GM21825 (cell line): ENCODE measurements around the gene LTBP3.

Experiments
- ATAC-seq: cut with Tn5 transposase; IDR thresholded peaks from one replicate; pipeline ENCODE4 v1.9.1; 2021; ENCODE audit warnings: mild to moderate bottlenecking, moderate library complexity; ENCODE audit not compliant: unreplicated experiment

The LTBP3 gene

DNA sequence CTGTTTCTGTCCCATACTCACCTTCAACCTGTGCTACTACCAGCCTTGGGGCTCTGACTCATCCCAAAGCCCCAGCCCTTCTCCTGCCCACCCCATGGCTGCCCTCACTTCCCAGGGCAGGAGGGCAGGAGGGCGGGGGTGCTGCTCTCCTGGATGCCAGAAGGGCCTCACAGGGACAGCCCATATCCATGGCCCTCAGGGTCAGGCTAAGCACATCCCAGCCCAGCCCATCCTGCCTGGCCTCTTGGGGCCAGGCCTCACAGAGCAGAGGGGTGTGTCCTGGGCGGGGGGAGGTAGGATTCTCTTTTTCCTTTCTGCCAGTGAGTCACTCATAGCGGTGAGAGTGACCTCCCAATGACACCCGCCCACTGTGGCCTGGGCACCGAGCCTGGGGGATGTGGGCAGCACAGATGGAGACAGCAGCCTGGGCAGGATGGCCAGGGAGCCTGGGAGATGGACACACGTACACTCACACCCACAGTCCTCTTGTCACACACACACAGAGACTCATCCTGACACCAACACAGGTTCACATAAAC lies 2.4 kb downstream of the LTBP3 start:
- no peak for ATAC-seq

DNA sequence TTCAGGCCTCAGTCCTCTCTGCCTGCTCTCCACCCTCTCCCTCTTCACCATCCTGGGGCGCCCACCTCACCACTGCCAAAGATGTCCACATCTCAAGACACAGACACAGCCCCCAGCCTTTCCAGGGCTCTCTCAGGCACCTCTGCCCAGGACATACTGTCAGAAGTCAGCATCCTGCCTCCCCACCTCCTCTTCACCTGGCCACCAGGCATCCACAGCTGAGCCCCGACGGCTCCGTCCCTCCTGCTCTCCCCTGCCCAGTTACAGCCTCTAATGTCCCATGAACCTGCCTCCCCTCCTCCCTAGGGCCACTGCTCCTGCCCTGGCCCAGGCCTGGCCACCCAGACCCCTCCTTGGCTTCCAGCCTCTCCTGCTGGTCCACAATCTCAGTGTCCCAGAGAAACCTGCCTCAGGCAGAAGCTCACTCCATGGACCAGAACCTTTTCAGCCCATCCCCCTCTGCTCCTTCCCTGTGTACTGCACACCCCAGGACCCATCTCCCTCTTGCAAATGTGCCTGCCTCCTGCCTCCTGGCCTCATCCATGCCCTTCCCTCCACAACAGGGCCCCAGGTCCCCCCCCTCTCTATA lies 3.2 kb downstream of the LTBP3 start:
- ATAC-seq = no peak

DNA sequence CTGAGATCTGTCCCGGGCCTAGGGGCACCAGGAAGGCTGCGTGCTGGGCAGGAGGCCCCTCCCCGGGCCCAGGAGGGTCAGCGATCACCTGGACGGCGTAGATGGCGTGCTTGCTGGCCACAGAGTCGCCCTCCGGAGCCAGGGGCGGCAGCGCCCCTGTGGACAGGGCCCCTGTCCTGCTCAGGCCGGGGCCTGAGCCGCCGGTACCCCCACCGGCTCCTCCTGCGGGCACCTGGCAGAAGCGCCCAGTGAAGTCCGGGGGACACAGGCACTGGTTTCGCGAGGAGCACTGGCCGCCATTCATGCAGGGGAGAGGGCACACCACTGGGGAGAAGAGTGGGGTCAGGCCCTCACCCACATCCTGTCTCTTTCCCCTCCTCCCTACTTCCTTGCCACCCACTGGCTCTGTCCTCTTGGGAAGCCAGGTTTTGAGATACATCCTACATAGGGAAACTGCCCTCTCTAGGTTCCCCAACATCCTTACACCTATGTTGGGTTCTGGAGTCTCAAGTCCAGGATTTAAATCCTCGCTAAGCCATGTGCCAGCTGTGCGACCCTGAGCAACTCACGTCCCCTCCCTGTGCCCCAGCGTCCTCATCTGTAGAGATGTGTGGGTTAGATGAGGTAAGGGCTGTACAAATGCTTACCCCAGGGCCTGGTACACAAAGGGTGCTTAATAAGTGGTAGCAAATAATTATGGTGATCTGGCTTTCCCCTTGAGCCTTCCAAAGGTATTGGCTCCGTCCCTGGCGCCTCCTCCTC lies 3.9 kb downstream of the LTBP3 start:
- ATAC-seq = no peak

DNA sequence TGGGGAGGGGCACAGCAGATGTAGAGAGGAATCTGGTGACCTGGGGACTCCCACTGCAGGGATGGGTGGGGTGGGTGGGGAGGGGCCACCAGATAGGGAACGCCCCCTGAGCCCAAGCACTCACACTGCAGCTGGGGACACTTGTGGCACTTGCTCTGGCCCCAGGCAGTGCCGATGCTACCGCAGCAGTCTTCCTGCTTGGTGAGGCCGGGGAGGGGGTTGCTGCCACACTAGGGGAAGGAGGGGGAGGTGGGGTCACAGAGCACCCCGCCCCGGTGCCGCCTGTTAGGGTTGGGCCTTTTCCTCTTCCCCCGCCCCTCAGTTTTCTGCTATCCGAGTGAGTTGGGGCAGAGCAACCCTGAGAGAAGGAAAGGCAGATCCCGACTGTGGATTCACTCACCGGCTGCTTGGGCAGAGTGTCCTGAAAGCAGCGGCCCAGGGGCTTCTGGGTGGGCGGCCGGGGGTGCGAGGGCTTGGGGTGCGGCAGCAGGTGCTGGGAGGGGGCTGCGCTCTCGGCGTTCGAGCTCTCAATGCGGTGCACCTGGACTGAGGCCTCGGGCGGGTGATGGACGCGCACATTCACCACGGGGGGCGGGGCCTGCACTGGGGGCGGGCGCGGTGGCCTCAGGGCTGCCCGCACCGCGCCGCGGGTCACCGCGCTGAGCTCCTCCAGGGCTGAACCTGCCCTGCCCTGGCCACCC lies 4.7 kb downstream of the LTBP3 start:
- no peak for ATAC-seq

DNA sequence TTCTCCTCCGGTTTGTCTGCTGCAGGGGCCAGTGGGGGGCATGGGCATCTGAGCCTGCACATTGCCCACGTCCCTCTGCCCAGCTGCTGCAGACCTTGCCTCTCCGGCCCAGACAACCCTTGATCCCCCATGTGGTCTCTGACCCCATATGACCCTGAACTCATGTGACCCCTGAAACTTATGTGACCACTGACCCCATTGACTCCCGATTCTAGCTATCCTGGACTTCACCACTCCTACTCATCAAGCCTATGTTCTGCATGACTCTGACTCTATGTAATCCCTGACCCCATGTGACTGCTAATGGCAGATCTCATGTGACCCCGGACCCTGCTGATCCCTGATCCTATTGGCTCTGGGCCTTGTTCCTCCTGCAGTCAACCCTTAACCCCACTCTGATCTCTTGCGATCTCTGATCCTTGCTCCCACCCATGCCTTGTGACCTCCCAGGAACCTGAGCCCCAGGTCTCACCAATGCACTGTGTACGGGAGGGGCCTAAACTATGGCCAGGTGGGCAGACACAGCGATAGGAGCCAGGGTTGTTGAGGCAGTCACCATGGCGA lies 5.7 kb downstream of the LTBP3 start:
- no peak for ATAC-seq

DNA sequence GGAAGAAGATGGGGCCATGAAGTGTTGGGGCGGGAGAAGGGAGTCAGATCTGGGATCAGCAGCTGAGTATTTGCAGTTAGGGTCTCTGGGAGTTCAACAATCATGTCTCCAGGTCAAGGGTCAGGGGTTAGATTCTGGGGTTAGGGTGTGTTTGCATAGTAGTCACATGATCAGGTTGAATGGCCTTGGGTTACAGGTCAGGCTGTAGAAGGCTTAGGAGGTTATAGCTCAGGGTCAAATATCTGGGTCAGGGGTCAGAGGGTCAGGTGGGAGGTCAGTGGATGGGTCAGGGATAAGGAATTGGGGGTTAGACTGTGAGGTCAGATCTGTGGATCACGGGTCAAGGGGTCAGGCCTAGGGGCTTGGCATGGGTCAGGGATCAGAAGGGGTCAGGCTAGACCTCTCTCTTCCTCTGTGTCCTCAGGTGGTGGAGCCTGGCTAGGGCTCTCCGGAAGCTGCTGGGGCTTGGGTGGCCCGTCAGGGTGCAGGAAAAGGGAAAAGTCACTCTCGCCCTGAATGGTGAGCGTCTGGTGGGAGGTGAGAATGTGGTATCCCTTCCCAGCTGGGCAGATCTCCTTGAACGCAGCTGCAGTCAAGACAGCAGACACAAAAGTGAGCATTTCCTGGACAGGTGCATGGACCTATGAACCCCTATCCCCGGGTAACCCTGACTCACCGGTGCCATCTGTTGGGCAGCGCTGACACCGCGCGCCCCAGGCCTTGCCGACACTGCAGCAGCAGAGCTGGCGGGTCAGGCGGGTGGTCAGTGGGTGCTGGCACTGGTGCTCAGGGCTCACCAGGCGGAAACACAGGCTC lies 6.4 kb downstream of the LTBP3 start:
- ATAC-seq = no peak

DNA sequence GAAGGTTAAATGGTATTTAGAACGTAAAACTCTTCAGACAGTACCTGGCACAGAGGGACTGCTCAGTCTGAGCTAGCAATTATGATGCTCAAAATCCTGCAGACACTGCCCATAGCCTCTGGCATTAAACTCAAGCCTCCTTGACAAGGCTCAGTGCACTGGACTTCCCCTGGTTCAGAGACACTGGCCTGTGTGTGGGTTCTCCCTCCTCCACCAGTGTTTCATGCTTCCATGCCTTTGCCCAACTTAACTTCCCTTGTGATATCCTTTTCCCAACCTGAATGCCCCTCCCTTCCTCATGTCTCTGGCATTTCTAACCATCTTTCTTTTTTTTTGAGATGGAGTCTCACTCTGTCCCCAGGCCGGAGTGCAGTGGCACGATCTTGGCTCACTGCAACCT lies 9.1 kb downstream of the LTBP3 start:
- ATAC-seq = no peak

DNA sequence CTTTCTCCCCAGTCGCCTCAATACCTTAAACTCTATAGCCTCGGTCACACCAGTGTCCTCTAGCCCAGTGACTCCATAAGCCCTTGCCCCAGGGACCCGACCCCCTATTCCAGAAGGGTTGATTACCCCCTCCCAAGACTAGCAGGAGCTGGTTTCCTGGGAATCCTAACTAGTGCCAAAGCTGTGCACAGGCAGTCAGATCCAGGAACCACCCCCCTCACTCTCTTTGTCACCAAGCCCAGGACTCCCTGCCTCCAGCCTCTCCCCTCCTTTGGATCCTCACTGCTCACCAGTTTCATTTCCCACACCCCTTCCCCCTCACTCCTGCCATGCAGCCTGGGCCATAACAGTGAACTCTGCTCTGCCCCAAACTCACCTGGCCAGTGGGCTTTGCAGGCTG lies 9.8 kb downstream of the LTBP3 start:
- no peak for ATAC-seq

DNA sequence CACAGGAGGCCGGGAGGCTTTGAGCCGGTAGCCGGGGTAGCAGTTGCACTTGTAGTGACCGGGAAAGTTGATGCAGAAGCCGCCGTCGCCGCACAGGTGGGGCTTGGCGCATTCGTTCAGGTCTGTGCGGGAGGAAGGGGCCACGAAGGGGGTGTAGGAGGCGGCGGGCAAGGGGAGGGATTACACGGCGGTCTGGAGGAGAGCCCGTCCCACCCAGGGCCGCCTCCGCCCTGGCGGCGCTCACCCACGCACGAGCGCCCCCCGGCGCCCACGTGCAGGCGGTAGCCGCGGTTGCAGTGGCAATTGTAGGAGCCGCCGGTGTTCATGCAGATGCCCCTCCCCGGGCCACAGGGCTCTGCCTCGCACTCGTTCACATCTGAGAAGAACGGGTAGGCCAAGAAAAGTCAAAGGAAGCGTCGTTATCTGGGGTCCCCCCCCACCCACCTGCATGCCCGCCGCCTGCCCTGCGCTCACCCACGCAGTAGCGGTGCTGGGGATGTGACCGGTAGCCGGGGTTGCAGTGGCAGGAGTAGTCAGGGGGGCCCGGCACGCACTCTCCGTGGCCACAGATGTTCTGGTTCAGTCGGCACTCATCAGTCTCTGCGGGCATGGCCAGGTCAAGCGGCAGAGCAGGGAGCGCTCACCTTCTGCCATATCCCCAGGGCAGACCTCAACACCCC lies 10.6 kb downstream of the LTBP3 start:
- ATAC-seq = no peak

DNA sequence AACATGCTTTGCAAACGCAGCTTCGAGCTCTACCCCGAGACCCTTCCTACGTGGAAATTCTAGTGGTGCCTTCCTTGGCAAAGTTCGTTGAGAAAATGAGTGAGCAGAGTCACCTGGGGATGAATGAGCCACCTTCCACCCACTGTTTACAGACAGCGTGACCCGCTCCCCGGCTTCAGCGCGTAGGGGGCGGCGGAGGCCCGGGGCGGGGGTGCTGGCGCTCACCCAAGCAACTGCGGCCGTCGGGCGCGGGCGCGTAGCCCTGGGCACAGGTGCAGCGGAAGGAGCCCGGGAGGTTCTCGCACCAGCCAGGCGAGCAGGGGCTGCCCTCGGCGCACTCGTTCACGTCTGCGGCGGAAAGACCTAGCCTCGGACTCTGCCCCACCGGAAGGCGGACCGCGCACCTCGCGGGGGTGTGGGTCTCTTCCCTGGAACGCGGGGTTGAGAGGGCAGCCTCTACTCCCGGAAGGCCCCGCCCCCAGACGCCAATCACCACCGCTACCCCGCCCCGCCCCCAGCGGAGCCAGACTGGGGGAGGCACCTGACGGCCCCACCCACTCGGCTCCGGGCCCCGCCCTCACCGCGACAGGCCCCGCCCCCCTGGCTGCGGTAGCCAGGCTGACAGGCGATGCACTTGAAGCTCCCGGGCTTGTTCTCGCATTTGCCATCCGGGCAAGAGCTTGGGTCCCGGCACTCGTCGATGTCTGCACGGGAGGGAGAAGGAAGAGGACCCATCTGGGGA lies 11.8 kb downstream of the LTBP3 start:
- peak; percentile 64 for ATAC-seq

DNA sequence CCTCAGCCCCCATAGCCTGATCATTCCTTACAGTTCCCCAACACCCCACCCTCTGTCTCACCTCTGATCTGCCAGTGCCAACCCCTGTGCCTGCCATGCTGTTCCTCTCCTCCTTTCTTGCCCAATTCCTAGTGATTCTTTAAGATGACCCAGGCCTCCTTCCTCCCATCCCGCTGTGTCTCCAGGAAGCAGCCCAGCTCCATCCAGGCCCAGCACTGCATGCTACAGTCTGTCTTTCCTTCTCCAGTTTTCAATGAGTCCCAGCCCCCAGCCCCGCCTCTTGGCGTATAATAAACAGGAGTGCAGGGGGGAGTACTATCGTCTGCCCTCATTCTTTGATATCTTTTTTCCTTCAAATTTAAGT lies 12.3 kb downstream of the LTBP3 start:
- no peak for ATAC-seq

DNA sequence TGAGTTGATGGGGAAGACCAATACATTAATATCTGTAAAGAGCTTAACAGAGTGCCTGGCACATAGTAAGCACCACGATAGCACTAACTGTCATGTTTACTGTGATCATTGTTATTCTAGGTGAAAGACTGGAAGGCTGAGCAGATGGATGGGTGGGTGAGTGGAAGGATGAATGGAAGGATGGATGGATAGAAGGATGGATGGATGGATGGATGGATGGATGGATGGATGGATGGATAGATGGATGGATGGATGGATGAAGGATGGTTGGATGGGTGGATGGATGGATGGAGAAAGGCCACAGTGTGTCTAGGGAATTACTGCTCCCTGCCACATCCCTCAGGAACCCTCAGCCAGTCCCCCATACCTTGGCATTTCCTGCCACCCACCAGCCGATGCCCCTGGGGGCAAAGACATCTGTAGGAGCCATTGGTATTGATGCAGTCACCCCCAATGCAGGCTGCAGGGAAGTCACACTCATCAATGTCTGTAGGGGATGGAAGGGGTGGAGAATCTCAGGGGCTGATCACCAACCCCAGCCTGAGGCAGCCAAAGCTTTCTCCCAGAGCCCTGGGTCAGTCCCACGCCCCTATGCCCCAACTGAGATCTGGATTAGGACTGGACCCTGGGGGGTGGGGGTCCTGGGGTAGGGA lies 15.3 kb downstream of the LTBP3 start:
- ATAC-seq = no peak

DNA sequence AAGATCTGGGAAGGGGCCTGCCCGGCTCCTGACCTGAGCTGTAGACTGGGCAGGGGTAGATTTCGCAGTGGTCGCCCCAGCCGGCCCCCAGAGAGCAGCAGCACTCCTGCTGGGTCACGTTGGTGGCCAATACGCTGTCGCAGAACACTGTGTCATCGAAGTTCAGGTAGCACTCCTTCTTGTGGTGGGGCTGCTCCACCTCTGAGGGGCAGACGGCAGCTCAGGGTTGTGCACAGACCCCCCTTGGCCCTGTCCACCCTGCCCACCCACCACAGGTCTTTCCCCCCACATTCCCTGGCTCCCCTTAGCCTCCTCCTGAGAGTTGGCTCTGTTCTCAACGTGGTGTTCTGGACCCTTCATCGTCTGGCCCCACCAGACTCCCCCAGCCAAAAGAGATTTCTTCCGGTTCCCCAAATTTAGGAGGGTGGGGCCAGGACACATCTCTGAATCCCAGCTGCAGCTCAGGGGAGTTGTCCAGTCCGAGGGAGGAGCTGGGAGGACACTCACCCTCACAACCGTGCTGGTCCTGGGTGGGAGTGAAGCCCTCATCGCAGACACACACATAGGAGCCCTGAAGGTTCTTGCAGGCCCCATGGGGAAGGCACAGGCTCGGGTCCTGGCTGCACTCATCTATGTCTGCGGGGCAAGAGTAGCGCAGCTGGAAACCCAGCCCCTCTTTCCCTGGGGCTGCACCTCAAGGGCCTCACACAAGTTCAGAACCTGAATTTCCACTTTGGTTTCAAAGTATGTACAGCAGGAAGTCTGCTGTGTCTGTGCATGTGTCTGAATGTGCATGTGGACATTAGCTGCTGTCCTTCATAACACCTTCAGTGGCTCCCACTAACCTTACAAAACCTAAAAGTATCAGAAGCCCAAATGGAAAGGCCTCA lies 16.8 kb downstream of the LTBP3 start:
- no peak for ATAC-seq

DNA sequence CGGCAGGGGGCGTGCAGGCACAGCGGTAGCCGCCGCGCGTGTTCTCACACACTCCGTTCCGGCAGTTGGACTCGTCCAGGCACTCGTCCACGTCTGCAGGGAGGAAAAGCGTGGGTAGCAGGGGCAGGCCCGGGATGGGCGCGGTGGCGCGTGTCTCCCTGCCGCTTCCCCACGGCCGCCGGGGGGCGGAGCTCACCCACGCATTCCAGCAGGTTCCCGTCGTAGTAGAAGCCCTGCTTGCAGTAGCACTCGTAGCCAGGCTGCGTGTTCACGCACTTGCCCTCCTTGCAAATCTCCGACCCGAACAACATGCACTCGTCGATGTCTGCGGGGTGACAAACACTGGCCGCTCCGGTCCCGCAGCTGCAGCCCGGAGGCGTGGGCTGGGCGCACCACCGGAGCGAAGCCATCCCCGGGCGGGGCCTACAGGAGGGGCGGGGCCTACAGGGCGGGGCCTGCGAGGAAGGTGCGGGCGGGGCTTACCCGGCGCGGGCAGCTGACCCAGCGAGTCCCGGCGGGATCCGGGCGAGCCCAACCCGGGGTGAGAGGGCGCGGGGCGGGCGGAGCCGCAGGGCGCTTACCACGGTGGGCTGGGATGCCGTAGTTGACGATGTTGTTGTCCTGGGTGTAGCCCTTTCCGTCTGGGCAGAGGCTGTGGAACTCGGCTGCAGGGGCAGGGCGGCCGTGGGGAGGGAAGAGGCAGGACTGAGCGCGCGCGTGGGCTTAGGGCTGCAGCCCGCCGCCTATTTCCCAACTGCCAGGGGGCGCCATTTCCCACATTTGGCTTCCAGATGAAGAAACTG lies 17.7 kb downstream of the LTBP3 start:
- peak; percentile 51 for ATAC-seq

DNA sequence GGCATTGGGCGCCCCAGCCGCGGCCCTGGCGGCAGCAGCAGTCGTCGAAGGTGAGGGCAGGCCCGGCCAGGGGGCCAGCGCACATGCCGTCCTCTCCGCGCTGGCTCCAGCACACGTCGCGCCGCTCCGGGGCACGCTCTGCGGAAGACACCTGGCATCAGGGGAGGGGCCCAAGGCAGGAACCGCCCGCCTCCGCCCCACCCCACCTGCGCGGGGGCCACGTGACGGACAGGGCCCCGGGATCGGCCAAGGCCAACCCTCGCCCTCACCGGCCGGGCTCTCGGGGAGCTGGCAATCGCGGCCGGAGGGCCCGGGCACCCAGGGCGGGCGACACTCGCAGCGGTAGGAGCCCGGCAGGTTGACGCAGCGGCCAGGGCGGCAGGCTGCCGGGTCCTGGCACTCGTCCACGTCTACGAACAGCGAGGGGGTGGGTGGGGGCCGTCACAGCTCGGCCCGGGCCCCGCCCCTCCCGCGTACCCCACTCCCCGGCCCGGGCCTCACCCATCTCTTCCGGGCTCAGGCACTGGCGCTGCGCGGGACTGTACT lies 18.3 kb downstream of the LTBP3 start:
- peak; percentile 50 for ATAC-seq

DNA sequence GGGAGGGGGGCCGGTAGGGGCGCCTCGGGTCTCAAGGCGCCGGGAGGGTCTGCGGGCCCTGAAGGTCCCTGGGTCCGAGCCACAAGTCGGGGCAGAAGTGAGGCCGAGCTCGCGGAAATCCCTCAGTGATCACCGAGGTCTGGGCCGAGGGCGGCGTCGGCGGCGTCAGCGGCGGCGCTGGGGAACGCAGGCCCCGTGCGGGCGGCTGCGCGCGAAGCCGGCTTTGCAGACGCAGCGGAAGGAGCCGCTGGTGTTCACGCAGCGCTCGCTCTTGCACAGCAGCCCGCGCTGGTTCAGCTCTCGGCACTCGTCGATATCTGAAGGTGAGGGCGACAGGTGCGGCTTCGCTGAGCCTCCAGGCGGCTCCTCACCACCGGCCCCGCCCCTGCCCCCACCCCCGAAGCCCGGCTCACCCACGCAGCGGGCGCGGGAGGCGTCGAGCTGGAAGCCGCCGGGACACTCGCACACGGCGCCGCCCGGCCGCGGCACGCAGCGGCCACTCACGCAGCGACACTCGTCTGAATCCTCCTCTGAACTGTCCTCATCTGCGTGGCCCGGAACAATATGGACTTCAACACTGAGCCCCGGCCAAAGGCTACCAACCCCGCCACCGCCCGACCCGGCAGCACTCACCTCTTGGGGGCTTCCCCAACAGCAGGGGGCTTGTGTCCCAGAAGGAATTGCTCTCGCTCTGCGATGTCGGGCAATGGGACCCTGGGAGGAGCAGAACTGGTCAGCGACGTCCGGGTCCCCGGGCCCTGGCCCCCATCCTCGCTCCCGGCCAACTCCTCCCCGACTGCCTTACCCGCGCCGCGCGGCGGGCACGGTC lies 19.0 kb downstream of the LTBP3 start:
- no peak for ATAC-seq
